GM13977 (cell line): ENCODE data around the gene PTPRE.

ENCODE experiments used
- DNase-seq: peaks from one replicate; pipeline ENCODE4 v3.0.0; 2012; ENCODE audit warnings: low spot score
- in situ Hi-C: fragments of 300-500 bp; cut with MboI; formaldehyde crosslinking; loops from one replicate; pipeline ENCODE4 v1.12.0; 2022; ENCODE audit warnings: low sequenced_read_pairs, low pct_unique_long_range_greater_than_20kb, mixed read lengths, inconsistent platforms; ENCODE audit not compliant: unreplicated experiment
- TF ChIP-seq, protein P1 (sequence below): IDR thresholded peaks from 2 replicates; pipeline ENCODE4 v1.5.1; 2012; ENCODE audit warnings: mild to moderate bottlenecking, control low read depth; ENCODE audit not compliant: insufficient read depth; ENCODE audit errors: extremely low read depth, missing control alignments

Gene PTPRE

GRCh38 chr10:128071417-128071782 lies 164.5 kb downstream of the PTPRE start:
- DNase-seq = no peak
- TF ChIP-seq, protein P1, sequence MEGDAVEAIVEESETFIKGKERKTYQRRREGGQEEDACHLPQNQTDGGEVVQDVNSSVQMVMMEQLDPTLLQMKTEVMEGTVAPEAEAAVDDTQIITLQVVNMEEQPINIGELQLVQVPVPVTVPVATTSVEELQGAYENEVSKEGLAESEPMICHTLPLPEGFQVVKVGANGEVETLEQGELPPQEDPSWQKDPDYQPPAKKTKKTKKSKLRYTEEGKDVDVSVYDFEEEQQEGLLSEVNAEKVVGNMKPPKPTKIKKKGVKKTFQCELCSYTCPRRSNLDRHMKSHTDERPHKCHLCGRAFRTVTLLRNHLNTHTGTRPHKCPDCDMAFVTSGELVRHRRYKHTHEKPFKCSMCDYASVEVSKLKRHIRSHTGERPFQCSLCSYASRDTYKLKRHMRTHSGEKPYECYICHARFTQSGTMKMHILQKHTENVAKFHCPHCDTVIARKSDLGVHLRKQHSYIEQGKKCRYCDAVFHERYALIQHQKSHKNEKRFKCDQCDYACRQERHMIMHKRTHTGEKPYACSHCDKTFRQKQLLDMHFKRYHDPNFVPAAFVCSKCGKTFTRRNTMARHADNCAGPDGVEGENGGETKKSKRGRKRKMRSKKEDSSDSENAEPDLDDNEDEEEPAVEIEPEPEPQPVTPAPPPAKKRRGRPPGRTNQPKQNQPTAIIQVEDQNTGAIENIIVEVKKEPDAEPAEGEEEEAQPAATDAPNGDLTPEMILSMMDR = no peak
- in situ Hi-C loops = no loop called here

- in situ Hi-C loops = no loop called here
- DNase-seq = no peak
- TF ChIP-seq, protein P1 = no peak
Observed at GRCh38 chr10:128072046-128072445, 165.1 kb downstream of the PTPRE start.

DNA sequence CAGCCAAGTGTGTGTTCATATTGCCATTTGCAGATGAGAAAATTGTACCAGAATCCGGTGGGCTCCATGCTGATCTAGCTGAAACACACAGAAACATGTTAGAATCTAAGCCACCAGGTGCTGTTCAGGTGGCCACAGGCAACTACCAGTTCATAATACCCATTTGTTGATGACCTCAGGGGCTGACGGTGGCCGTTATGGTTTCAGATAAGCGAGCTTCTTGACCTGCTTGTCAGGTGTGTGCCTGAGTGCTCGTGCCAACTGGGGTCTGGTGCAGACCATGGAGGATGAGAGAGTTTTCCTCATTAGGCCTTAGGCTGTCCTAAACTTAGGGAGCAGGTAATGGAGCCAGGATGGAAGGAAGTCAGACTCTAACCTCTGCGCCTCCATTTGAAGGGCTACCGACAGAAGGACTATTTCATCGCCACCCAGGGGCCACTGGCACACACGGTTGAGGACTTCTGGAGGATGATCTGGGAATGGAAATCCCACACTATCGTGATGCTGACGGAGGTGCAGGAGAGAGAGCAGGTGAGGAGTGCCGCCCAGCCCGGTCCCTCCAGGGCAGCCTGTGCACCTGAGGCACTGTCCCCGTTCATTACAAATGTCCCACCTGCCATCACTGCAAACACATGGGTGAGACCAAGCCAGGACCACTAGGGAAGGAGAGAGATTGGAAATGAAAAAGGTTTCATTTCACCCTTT lies 166.2 kb downstream of the PTPRE start:
- DNase-seq = no peak
- TF ChIP-seq, protein P1 = no peak
- in situ Hi-C loops = no loop called here

GRCh38 chr10:128073890-128074289 lies 167.0 kb downstream of the PTPRE start:
- in situ Hi-C loops = no loop called here
- DNase-seq = no peak
- TF ChIP-seq, protein P1 = no peak

DNA sequence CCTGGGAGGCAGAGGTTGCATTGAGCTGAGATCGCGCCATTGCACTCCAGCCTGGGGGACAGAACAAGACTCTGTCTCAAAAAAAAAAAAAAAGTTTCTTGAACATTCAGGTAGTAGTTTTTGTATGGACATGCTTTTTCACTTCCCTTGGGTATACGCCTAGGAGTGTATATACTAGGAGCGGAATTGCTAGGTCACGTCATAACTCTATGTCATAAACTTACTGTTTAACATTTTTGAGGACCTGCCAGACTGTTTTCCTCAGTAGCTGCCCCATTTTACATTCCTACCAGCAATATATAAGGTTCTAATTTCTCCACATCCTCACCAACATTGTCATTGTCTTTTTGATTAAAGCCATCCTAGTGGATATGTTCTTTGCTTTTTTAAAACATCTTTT lies 167.7 kb downstream of the PTPRE start:
- DNase-seq = no peak
- TF ChIP-seq, protein P1 = no peak
- in situ Hi-C loops = no loop called here

DNA sequence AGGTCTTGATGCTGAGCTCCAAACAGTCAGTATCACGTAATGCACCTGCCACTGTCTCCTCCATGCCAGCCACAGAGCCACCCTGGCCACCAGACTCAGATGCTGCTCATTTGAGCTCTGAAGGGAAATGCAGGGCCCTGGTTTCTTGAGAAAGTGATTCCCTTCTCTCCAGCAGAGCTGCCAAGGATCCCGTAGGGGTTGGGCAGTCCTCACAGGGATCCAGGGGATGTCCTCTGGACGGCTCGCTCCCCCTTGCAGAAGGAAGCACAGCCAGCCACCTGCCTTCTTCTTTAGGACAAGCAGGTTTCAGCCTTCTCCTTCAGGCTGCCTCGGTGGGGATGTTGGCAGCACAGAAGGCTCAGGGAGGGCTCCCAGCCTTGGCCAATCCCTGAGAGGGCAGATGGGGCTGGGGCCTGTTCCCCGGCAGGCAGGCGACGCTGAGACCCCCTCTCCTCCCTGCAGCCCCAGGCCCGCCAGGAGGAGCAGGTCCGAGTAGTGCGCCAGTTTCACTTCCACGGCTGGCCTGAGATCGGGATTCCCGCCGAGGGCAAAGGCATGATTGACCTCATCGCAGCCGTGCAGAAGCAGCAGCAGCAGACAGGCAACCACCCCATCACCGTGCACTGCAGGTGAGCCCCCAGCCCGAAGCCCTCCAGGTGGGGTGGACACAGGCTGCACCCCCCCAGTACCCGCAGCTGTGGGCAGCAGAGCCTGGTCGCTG lies 170.4 kb downstream of the PTPRE start:
- TF ChIP-seq, protein P1 = no peak
- in situ Hi-C loops = no loop called here

More for the DNA sequence above, 170.4 kb downstream of the PTPRE start:
- DNase-seq = no peak
